Body of pancreas (tissue), 4 donors: ENCODE measurements around the gene MAP1A.

ENCODE experiments used
- POLR2A ChIP-seq, 3 donors: fragments of 450-650 bp; IDR thresholded peaks; one replicate each; pipeline ENCODE4 v1.6.1; 2016; ENCODE audit warnings: antibody characterized with exemption in 3 of 3, mild to moderate bottlenecking in 2 of 3
- TF ChIP-seq, protein P1 (sequence below), 7 experiments: fragments of 450-650 bp in 4 of 7; fragments of 200-600 bp in 3 of 7; sonication (generic) in 3 of 7; IDR thresholded peaks; one replicate each; pipeline ENCODE4 v1.5.1; 2016 to 2019; ENCODE audit warnings: antibody characterized with exemption in 7 of 7

DNA sequence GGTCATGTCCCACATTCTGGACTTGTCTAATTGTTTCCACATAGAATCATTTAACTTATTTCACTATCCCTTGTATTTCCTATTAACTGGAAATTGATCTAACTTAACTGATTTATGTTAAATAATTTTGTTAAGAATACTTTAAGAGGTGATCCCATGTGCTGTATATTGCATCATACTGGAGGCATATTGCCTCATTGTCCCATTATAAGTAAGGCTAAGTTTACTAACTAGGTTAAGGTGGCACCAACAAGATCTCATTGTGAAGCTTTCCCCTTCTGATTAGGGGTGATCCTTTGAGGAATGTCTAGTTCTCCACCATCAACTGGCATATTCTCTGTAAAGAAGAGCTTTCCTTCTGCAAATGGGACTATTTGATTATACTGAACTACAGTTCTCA is 24.4 kb downstream of the MAP1A start:
- TF ChIP-seq POLR2A (IDR thresholded peaks at IDR 0.05), result no peak
- TF ChIP-seq, protein P1, sequence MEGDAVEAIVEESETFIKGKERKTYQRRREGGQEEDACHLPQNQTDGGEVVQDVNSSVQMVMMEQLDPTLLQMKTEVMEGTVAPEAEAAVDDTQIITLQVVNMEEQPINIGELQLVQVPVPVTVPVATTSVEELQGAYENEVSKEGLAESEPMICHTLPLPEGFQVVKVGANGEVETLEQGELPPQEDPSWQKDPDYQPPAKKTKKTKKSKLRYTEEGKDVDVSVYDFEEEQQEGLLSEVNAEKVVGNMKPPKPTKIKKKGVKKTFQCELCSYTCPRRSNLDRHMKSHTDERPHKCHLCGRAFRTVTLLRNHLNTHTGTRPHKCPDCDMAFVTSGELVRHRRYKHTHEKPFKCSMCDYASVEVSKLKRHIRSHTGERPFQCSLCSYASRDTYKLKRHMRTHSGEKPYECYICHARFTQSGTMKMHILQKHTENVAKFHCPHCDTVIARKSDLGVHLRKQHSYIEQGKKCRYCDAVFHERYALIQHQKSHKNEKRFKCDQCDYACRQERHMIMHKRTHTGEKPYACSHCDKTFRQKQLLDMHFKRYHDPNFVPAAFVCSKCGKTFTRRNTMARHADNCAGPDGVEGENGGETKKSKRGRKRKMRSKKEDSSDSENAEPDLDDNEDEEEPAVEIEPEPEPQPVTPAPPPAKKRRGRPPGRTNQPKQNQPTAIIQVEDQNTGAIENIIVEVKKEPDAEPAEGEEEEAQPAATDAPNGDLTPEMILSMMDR (IDR thresholded peaks at IDR 0.05), result no peak
